Astrocyte of the cerebellum (primary cell): Measurements from ENCODE around the gene C9orf152.

Source experiments
- DNase-seq: peaks from one replicate; pipeline ENCODE4 v3.0.0-alpha.2; 2011; ENCODE audit warnings: low read depth
- H3K4me3 ChIP-seq: 2 replicates; pipeline ENCODE4 v1.5.1; 2011; ENCODE audit warnings: mild to moderate bottlenecking, low read depth, low read length, moderate library complexity
- CTCF ChIP-seq: IDR thresholded peaks from 2 replicates; pipeline ENCODE4 v1.5.1; 2012; ENCODE audit warnings: low read length, low read depth, moderate library complexity, mild to moderate bottlenecking; ENCODE audit errors: missing control alignments
- in situ Hi-C: cut with HindIII; loops from 2 replicates; pipeline ENCODE4 v1.10.0; 2017; ENCODE audit warnings: low sequenced_read_pairs

C9orf152 gene

DNA sequence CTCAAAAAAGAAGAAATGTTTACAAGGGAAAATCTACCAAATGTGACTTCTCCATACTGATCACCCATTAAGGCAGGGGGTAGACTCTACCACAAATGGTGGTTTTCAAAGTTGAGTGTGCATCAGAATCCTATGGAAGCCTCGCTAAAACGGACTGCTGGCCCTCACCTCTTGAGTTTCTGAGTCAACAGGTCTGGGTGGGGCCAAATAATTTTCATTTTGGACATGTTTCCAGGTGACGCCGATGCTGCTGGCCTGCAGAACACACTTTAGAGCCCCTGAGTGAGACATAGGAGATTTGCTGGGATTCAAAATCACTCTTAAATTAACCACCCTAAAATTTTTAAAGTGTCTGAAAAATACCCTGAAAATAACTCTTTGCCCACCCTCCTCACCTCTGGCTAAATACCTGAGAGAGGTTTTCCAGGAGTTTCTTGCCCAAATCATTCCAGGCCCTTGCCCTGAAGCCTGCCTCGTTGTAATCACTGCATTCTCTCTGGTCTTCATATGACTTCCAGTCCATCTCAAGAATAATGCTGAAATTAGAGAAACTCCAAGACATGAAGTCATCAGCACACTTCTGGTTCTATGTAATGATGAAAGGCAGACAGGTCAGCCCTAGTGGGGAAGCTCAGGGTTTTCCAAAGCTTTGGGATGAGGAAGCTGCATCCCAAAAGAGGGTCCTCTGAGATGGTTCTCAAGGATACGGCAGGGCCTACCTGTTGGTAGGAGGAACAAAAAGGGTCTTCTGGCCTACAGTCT lies 18.2 kb downstream of the C9orf152 start:
- no peak for DNase-seq
- in situ Hi-C loops: no loop called here
- TF ChIP-seq CTCF: no peak
- no peak overlapping the region for H3K4me3 ChIP-seq

DNA sequence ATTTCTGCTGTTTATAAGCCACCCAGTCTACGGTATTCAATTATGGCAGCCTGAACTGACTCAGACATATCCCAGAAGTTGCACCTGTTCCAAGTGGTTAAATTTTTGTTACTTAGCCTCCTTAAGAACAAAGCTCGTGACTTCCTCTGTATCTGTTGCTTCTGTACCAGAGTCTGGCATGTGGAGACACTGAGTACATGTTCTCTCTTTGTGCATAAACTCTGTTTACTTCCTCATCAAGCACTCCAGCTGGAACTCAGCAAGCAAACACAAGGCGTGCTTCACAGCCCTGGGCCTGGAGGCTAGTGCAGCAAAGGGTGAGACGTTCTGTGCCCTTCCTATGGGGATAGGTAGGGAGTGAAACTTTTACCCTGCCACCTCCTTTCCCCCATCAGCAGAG lies 19.0 kb downstream of the C9orf152 start:
- DNase-seq: no peak
- no peak for TF ChIP-seq CTCF
- in situ Hi-C loops: no loop called here
- no peak overlapping the region for H3K4me3 ChIP-seq

GRCh38 chr9:110188101-110188500 lies 19.9 kb downstream of the C9orf152 start:
- no peak for DNase-seq
- TF ChIP-seq CTCF: no peak
- H3K4me3 ChIP-seq: no peak overlapping the region
- in situ Hi-C loops: no loop called here

DNA sequence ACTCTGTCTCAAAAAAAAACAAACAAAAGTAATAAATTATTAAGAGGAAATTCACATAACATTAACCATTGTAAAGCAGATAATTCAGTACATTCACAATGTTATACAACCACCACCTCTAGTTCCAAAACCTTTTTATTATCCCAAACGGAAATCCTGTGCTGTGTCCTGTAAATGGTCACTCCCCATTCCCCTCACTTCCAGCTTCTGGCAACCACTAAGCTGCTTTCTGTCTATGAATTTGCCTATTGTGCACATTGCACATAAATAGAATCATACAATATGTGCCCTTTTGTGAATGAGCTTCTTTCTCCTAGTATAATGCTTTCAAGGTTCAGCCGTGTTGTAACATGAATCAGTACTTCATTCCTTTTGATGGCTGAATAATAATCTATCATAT lies 20.8 kb downstream of the C9orf152 start:
- no peak for TF ChIP-seq CTCF
- no peak overlapping the region for H3K4me3 ChIP-seq
- in situ Hi-C loops: no loop called here
- no peak for DNase-seq

- H3K4me3 ChIP-seq: no peak overlapping the region
- DNase-seq: no peak
- in situ Hi-C loops: no loop called here
These were observed 21.7 kb downstream of the C9orf152 start for GRCh38 chr9:110186254-110186653.

DNA sequence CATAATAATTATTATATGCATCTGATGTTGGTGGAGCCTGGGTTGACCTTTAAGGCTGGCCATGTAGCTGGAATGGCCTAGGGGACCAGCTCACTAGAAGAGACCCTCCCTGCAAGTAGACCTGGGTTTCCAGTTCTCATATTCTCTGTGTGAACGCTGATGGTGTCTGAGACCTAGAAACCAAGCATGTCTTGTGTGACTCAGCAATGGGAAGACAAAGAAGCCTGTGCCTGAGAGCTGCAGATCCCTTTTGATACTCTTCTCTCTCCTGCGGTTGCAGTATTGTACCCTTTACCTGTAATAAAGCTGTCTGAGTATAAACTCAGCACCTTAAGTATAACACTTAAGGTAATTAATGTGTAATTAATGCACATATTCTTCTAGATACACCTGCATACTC lies 22.2 kb downstream of the C9orf152 start:
- no peak overlapping the region for H3K4me3 ChIP-seq
- no peak for TF ChIP-seq CTCF
- in situ Hi-C loops: no loop called here
- DNase-seq: no peak

More at GRCh38 chr9:110186254-110186653, 21.7 kb downstream of the C9orf152 start:
- no peak for TF ChIP-seq CTCF
